RPMI7951 (cell line): ENCODE measurements around the gene MAP3K12. TPM values are rescaled to one million over a fixed set of nuclear protein-coding genes. Genes with fewer than 3 reads are reported as not detected.

Experiments
- DNase-seq: peaks from one replicate; pipeline ENCODE4 v3.0.0-alpha.2; 2012; ENCODE audit warnings: low read depth
- total RNA-seq: library from RNA; depleted of rRNA; stranded (reverse); fragments of >200 nt; shearing (Covaris generic); gene quantifications from 2 replicates; pipeline ENCODE4 v1.2.3, GENCODE V29; 2014

Gene MAP3K12
- total RNA-seq, 1 experiment from 2014 or later, result 9.1 TPM

- no peak for DNase-seq
Observed at GRCh38 chr12:53507603-53507885, 8.3 kb upstream of the MAP3K12 start.

DNA sequence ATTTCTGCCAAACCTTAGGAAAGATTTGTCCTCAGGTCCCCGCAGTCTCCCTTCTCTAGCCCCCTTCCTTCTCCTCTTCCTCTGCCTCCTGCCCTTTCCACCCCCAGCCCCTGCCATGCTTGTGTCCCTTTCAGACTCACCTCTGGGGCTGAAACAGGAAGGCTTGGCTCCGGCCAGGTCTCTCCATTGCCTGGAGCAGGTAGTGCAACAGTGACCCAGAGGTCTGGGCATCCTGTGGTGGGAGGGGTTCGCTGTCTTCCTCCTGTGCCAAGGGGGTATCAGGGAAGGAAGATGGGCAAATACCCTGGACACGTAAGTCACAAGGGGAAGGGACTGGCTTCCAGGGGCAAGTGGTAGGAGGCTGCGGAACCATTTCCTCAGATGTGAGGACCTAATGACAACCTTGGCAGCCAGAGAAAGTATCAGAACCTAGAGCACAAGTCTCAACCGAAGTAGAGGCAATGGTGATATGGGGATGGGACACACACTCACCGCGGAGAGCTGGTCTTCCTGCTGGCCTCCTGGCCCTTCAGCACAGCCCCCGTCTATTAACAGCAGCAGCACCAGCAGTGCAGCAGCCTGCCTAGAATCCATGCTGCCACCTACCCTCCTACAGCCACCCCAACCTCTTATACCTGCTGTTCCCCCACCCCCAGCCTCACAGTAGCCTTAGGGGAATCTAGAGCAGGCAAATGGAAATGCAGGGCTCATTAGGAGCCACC, 7.8 kb upstream of the MAP3K12 start, which contains the start of gene NPFF:
Gene NPFF, minus strand, starts transcription at position 604 of the 722 bp plus-strand sequence. Its CDS starts 10 bp downstream, at position 594.
- no peak for DNase-seq

GRCh38 chr12:53506450-53506785, 7.2 kb upstream of the MAP3K12 start:
- no peak for DNase-seq

- no peak for DNase-seq
Observed at GRCh38 chr12:53505555-53506449, 6.5 kb upstream of the MAP3K12 start.

- DNase-seq, result peak; percentile 63
Observed at GRCh38 chr12:53505086-53505485, 5.8 kb upstream of the MAP3K12 start.

GRCh38 chr12:53504004-53504920, 5.0 kb upstream of the MAP3K12 start:
- DNase-seq, result no peak

DNA sequence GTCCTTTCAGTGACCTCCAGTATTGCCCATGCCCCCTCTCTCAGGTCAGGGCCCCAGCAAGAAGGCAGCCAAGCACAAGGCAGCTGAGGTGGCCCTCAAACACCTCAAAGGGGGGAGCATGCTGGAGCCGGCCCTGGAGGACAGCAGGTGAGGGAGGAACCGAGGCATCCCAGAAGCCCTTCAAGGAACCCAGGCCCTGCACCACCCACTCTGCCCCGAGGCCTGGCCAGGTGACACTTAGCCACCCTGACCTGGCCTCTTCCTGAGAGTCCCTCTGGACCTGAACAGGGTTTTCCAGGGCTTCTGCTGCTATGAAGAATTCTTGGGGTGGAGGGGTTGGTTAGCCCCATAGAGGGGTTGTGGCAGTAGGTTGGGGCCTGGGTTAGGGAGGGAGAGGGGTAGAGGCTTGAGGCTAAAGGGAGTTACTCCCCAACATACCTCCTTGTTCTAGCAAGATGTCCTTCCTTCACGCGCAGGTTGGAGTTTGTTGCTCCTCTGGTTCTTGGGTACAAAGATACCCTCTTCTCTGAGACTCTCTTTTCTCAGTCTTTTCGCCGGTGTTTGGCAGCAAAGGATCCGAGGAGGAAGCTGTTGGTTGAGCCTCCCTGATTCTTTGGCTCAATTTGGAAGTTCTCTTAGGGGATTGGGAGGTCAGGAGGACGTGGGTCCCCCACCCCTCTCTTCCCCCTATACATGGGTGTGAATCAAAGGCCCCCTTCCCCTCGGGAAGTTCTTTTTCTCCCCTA, 3.9 kb upstream of the MAP3K12 start:
- no peak for DNase-seq

GRCh38 chr12:53502331-53502730, 3.1 kb upstream of the MAP3K12 start:
- peak; percentile 73 for DNase-seq

DNA sequence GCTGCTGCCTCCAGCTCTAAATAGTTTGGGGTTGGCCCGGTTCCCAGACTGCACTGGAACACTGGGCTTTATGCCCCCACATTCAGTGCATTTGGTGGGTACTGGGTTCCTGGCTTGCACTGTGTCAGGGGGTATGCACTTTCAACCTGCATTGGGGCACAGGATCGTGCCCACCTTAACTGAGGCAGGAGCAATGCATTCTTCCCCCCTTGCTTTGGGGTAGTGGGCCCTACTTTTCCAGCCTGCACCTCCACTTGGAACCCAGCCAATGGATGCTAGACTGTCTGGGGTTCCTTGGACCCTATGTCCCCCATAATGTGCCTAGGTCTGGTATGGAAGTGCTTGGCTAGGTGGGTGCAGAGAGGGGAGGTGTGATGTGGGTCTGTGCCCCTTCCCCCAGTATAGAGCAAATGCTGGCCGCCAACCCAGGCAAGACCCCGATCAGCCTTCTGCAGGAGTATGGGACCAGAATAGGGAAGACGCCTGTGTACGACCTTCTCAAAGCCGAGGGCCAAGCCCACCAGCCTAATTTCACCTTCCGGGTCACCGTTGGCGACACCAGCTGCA, 2.4 kb upstream of the MAP3K12 start:
- no peak for DNase-seq

GRCh38 chr12:53500776-53501614, 1.7 kb upstream of the MAP3K12 start, which contains the start of gene TARBP2:
Gene TARBP2, plus strand, starts transcription at chr12:53501283. Its CDS starts 126 bp downstream, at chr12:53501409.
- DNase-seq, result peak; percentile 99

DNA sequence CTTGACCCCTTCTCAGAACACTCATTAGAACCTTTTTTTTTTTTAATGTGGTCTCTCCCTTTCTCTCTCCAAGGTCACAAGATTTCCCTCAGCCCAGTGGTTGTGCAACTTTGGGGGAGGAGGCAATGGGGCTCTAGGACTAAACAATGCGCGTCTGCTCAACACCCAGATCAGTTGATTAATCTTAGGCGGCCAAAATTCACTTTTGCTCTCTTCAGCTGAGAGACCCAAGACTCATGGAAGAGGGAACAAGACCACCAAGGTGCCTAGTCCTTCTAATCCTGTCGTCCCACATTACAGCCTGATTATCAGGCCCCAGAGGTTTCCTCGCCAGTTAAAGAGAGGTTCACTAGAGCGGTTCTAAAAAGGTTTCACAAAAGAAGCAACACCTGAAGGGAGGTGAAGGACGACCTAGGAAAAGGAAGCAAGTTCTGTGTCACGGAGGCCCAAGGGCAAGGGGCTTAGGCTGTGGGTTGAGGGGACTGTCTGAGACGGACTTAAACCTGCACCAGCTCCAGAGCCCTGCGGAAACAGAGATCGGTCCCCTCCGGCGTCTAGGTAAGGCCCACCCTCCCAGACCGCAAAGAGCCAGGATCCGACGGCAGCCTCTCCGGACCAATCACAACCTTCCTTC, 1.0 kb upstream of the MAP3K12 start:
- peak; percentile 51 for DNase-seq

DNA sequence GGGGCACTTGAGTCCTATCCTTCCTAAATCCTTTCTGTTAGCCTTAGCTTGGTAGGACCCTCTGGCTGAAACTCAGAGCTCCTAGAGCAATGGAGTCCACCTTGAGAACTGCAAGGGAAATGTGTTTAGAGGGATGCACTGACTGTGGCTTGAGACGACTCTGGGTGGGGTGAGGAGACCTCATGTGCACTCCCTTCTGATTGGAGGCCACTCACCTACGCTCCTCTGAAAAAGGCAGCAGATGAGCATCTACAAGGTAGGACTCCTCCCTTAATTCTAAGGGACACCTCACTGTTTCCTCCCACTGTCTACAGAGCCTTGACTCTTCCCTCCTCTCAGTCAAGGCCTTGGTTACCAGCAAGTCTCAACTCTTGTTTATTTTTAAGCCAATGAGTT, 1.0 kb downstream of the MAP3K12 start:
- no peak for DNase-seq

GRCh38 chr12:53497461-53497860, 1.8 kb downstream of the MAP3K12 start:
- DNase-seq, result no peak

- DNase-seq, result no peak
Observed at GRCh38 chr12:53496752-53497032, 2.6 kb downstream of the MAP3K12 start.

GRCh38 chr12:53495903-53496751, 3.1 kb downstream of the MAP3K12 start:
- peak; percentile 44 for DNase-seq

- no peak for DNase-seq
Observed at GRCh38 chr12:53493610-53494391, 5.5 kb downstream of the MAP3K12 start.

DNA sequence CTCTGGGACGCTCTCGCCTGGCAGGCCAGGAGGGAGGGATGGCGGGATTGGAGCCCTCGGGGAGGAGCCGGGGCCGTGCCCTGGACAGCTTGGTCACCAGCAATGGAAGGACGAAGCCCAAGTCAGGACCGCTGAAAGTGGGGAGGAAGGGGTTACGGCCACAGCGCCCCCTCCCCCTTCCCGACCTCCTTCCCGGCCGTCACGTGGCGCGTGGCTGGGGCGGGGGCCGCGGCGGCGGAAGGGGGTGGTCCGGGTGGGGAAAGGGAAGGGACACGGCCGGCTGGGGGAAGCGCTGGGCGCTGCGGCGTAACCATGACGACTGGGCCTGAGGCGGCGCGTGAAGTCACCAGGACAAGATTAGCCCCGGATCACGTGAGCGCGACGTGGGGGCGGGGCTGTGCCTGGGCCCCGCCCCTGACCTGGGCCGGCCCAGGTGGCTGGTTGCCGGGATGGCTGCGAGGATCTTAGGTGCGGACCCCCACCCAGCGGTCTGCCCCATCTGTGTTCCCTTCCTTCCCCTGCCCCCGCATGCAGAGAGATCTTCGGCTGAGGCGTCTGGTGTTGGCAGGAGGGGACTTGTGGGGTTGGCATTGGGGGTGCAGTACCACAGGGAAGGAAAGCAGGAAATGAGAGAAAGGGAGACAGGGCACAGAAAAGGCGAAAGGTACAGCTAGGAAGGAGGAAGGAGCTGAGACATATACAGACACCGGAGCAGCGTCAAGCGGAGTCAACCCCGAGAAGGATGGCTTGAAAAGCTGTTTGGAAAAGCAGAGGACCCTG, 6.2 kb downstream of the MAP3K12 start:
- peak; percentile 82 for DNase-seq
